Measurements from ENCODE around the gene DNM2.
A peak's percentile ranks its signal among the peaks of the same experiment; 100 is the strongest.

GRCh38 chr19:10864538-10864899, 146.6 kb downstream of the DNM2 start:
- TF ChIP-seq SAP30 (IDR thresholded peaks at IDR 0.05; ENCODE audit: borderline replicate concordance, insufficient read depth, low read depth, low read length, poor library complexity, severe bottlenecking) (no peak), HDAC8 (tag; IDR thresholded peaks at IDR 0.05) (no peak), STAT6 (CRISPR knock-in tag; IDR thresholded peaks at IDR 0.05) (no peak), PRDM10 (IDR thresholded peaks at IDR 0.05; ENCODE audit: partially characterized antibody) (peak; percentile 15), SIN3B (IDR thresholded peaks at IDR 0.05; ENCODE audit: low read depth) (no peak), VEZF1 (CRISPR knock-in tag; IDR thresholded peaks at IDR 0.05) (peak; percentile 61; the same call in 1 of the 2 replicates), NR2C2 (CRISPR knock-in tag; IDR thresholded peaks at IDR 0.05) (no peak), NR2C2 (tag; IDR thresholded peaks at IDR 0.05) (no peak), CTCF (IDR thresholded peaks at IDR 0.05 in 2 of 3, conservative IDR thresholded peaks at IDR 0.05 in 1 of 3; ENCODE audit: insufficient read depth in 2 of 3, low read depth in 1 of 3, low read length in 3 of 3) (peak; percentile 88 to 97 (median 93)), FOXP1 (CRISPR knock-in tag; IDR thresholded peaks at IDR 0.05) (no peak), ZBTB43 (CRISPR knock-in tag; IDR thresholded peaks at IDR 0.05) (no peak)
